ENCODE measurements around the gene DMBT1.

DMBT1 gene

DNA sequence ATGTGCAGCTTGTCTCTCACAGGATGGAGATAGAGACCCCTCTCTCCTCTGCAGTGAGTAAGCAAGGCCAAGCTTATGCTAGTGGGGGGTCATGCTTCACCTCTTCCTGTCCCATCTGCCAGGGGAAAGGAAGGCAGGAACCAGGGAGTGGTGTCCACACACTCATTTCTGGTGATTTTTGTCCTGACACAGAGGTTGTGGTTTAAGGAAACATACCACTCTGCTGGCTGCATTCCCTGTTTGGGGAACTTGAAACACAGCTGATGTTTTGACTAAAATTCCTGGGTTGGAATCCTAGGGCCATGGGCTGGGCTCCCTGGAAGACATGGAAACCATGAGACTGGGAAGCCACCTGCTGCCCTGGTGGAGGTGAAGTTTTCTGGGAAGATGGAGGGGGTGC is 117.7 kb downstream of the DMBT1 start:
- H3K4me3 ChIP-seq (ENCODE audit: low read depth, low read length): no peak overlapping the region
- TF ChIP-seq CTCF (IDR thresholded peaks at IDR 0.05; ENCODE audit: low read depth, low read length): no peak

DNA sequence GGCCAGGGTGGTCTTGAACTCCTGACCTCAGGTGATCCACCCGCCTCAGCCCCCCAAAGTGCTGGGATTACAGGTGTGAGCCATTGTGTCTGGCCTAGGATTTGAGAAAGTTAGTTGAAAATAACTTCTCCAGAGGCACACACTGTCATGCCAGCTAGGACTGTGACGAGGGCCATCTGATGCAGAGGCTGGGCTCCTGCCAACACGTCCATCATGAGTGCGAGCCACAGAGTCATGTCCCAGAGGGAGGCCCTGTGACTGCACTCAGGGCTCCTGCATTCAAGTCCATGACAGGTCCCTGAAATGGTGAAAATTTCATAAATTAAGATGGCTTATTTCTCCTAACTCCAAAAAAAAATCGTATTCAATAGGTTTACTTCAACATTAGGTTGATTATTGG is 122.0 kb downstream of the DMBT1 start:
- TF ChIP-seq CTCF (IDR thresholded peaks at IDR 0.05; ENCODE audit: low read depth, low read length): no peak
- H3K4me3 ChIP-seq (ENCODE audit: low read depth, low read length): no peak overlapping the region

- no peak overlapping the region for H3K4me3 ChIP-seq (ENCODE audit: low read depth, low read length)
- TF ChIP-seq CTCF (IDR thresholded peaks at IDR 0.05; ENCODE audit: low read depth, low read length): no peak
These were observed 127.9 kb downstream of the DMBT1 start for GRCh38 chr10:122688293-122688989.

- no peak for TF ChIP-seq CTCF (IDR thresholded peaks at IDR 0.05; ENCODE audit: low read depth, low read length)
- no peak overlapping the region for H3K4me3 ChIP-seq (ENCODE audit: low read depth, low read length)
These were observed 128.7 kb downstream of the DMBT1 start for GRCh38 chr10:122689146-122689820.

DNA sequence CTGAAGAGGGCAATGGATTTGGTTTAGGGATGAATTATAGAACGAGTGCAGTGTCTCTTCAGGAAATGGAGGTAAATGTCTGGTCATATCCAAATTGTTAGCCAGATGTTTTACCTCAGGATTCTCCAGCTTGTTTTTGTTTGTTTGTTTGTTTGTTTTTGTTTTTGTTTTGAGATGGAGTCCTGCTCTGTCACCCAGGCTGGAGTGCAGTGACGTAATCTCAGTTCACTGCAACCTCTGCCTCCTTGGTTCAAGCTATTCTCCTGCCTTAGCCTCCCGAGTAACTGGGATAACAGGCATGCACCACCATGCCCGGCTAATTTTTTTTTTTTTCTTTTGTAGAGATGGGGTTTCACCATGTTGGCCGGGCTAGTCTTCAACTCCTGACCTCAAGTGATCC is 132.2 kb downstream of the DMBT1 start:
- no peak overlapping the region for H3K4me3 ChIP-seq (ENCODE audit: low read depth, low read length)
- no peak for TF ChIP-seq CTCF (IDR thresholded peaks at IDR 0.05; ENCODE audit: low read depth, low read length)
